Fibroblast of lung (primary cell): ENCODE data around the gene SLC34A3.

ENCODE experiments used
- EZH2 ChIP-seq: IDR thresholded peaks from 2 replicates; pipeline ENCODE4 v1.5.1; 2012; ENCODE audit warnings: low read length, control low read depth, mild to moderate bottlenecking; ENCODE audit errors: missing control alignments
- TF ChIP-seq, protein P1 (sequence below), 2 donors: IDR thresholded peaks in 1 of 2; conservative IDR thresholded peaks in 1 of 2; 1 replicate in 1 of 2; 2 replicates in 1 of 2; pipeline ENCODE4 v1.5.1; 2011 to 2012; ENCODE audit warnings: low read length in 2 of 2, control low read depth in 1 of 2, inconsistent platforms in 1 of 2, low read depth in 1 of 2, mild to moderate bottlenecking in 1 of 2

- TF ChIP-seq, protein P1, sequence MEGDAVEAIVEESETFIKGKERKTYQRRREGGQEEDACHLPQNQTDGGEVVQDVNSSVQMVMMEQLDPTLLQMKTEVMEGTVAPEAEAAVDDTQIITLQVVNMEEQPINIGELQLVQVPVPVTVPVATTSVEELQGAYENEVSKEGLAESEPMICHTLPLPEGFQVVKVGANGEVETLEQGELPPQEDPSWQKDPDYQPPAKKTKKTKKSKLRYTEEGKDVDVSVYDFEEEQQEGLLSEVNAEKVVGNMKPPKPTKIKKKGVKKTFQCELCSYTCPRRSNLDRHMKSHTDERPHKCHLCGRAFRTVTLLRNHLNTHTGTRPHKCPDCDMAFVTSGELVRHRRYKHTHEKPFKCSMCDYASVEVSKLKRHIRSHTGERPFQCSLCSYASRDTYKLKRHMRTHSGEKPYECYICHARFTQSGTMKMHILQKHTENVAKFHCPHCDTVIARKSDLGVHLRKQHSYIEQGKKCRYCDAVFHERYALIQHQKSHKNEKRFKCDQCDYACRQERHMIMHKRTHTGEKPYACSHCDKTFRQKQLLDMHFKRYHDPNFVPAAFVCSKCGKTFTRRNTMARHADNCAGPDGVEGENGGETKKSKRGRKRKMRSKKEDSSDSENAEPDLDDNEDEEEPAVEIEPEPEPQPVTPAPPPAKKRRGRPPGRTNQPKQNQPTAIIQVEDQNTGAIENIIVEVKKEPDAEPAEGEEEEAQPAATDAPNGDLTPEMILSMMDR (conservative IDR thresholded peaks at IDR 0.05 in 1 of 2, IDR thresholded peaks at IDR 0.05 in 1 of 2; ENCODE audit: low read depth in 1 of 2, low read length in 2 of 2): no peak
- no peak for TF ChIP-seq EZH2
Measured at GRCh38 chr9:137269231-137269772, 38.6 kb downstream of the SLC34A3 start.
